Stimulated activated naive CD8-positive, alpha-beta T cell treated with anti-CD3 and anti-CD28 coated beads, Interleukin-15, Interleukin-2, amounts not matched to agents 100 U/mL and 50 U/mL, for 24 hours (primary cell): ENCODE measurements around the gene TMEM240.
A peak's percentile ranks its signal among the peaks of the same experiment; 100 is the strongest.
"Not testable (repeated sequence)": the region's sequence is repeated elsewhere in the genome, so short reads cannot be mapped to it uniquely, and the experiment has no call there.

ENCODE experiments used
- ATAC-seq: fragments of 150-1000 bp; cut with Tn5 transposase; one replicate; pipeline ENCODE4 v1.10.0; 2021
- DNase-seq: peaks from one replicate; pipeline ENCODE4 v3.0.0; 2021

The TMEM240 gene

DNA sequence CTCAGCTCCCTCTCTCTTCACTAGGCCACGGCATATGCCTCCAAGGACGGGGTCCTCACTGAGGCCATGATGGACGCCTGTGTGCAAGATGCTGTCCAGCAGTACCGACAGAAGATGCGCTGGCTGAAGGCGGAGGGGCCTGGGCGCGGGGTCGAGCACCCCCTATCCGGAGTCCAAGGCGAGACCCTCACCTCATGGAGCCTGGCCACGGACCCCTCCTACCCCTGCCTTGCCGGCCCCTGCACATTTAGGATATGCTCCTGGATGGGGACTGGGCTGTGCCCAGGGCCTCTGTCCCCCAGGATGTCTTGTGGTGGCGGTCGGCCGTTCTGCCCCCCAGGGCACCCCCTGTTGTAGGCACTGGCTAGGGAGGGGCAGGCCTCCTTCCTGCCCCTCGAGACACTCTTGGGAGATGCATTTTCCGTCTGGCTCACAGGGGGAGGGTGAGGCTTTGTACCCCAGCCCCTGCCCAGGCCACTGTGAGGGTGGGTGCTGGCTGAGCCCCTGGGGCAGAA, 44.9 kb downstream of the TMEM240 start:
- not testable (repeated sequence) for DNase-seq, ATAC-seq

- ATAC-seq, DNase-seq: not testable (repeated sequence)
Observed at GRCh38 chr1:1494311-1494710, 46.1 kb downstream of the TMEM240 start.

GRCh38 chr1:1491601-1492000, 48.8 kb downstream of the TMEM240 start:
- ATAC-seq (no peak), DNase-seq (no peak)

GRCh38 chr1:1490633-1491230, 49.7 kb downstream of the TMEM240 start:
- DNase-seq (no peak), ATAC-seq (no peak)

DNA sequence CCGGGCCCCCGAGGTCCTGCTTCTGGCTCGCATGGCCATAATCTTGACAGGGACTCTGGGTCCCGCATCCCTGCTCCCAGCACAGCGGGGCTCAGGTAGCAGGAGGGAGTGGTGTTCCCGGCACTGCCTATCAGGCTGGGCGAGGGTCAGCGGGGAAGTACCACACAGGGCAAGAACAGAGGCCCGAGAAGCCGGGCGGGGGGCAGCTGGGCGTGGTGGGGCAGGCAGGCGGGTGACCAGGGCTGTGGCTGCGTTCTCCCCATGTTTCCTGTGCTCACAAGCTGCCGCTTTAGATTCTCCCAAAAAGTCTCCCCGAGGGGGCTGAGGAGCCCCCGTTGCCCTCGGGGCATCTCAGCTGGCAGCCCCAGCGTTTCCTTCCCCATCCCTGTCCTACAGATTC, 50.6 kb downstream of the TMEM240 start:
- ATAC-seq (no peak), DNase-seq (no peak)

- DNase-seq, result no peak
- no peak for ATAC-seq
Observed at GRCh38 chr1:1489231-1489630, 51.2 kb downstream of the TMEM240 start.

- ATAC-seq, result no peak
- DNase-seq, result no peak
Observed at GRCh38 chr1:1487701-1488100, 52.7 kb downstream of the TMEM240 start.

- ATAC-seq, DNase-seq: not testable (repeated sequence)
Observed at GRCh38 chr1:1485755-1486317, 54.6 kb downstream of the TMEM240 start.

GRCh38 chr1:1484976-1485750, 55.3 kb downstream of the TMEM240 start:
- ATAC-seq, result peak; percentile 10
- DNase-seq, result not testable (repeated sequence)
